Heart left ventricle (tissue), 13 donors: ENCODE data around the gene XAB2.

ENCODE experiments used
- CTCF ChIP-seq, 12 donors: fragments of 200-600 bp; sonication (generic) in 4 of 12; IDR thresholded peaks; one replicate each; pipeline versions ENCODE4 v1.5.0 to v1.8.0; 2018 to 2022; ENCODE audit warnings: antibody characterized with exemption in 12 of 12, mild to moderate bottlenecking in 5 of 12
- POLR2A ChIP-seq, 2 donors: fragments of 450-650 bp; IDR thresholded peaks; one replicate each; pipeline ENCODE4 v1.6.1; 2017; ENCODE audit warnings: antibody characterized with exemption in 2 of 2, mild to moderate bottlenecking in 2 of 2, moderate library complexity in 2 of 2
- donor health status: ischemic (EF 13 %, LVEDD 7.1; RV severe dilation, severe dysfunction).
- donor health status: DM: no; HTN: yes; CAD: no.
- donor health status: DM: no; HTN: no; CAD: no.
- donor health status: ischemic (EF 25% LVEDD 6.9; RV normal size, moderate dysfunction).
- donor health status: ischemic (EF 25% LVEDD 5.7; RV mildly dilated, moderate dysfunction).
- donor health status: ischemic (EF 35%, LVEDD 5.7; RV mildly dilated, moderate dysfunction).
- donor health status: nonischemic (EF 11% LVEDD 7.7; RV severe dilation, severe dysfunction).
- donor health status: DM: yes; HTN: yes; CAD: no.
- donor health status: PGD.
- donor health status: ischemic (EF 29% LVEDD 5.4; RV normal size, mild dysfunction).
- donor health status: nonischemic (EF 23%, LVEDD 6.1; RV moderate dilation, normal function).

DNA sequence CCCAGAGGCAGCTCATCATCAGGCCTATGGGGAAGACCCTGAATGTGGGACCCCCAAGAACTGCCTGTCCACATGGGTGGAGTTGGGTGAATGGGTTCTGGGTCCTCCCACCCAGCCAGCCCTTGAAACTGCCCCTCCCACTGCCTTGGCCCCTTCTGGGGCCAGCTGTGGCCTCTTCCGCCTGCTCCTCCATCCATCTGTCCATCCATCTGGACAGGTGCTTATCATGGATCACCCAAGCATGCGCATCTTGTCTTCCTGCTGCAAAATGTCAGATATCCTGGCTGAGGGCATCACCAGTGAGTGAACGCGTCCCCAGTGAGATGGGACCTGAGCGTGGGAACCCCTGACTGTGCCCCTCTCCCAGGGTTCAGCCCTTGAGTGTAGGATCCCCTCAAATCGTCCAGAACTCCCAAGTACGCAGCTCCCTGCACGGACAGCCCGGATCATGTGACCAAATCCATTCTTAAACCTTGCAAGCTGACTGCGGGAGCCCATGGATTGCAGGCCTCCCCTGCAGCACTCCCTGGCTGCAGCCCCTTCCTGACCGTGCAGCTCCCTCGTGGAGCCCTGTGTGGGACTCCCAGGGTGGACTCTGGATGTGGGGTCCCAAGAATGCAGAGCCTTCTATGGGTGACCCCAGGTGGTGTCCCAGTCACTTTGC, 9.6 kb upstream of the XAB2 start:
- TF ChIP-seq CTCF (IDR thresholded peaks at IDR 0.05) (no peak), POLR2A (IDR thresholded peaks at IDR 0.05) (no peak)
